Stimulated activated CD8-positive, alpha-beta memory T cell treated with anti-CD3 and anti-CD28 coated beads, Interleukin-7, amount 100 ng/mL, for 24 hours (primary cell): ENCODE data around the gene ENOX2.
"Not testable (repeated sequence)": the region's sequence is repeated elsewhere in the genome, so short reads cannot be mapped to it uniquely, and the experiment has no call there.

ENCODE experiments used
- DNase-seq: peaks from one replicate; pipeline ENCODE4 v3.0.0-alpha.2; 2020; ENCODE audit warnings: low read depth

Gene ENOX2

GRCh38 chrX:130826249-130826648, 76.8 kb downstream of the ENOX2 start:
- DNase-seq, result no peak

- DNase-seq, result no peak
Measured at GRCh38 chrX:130825525-130825924, 77.5 kb downstream of the ENOX2 start.

GRCh38 chrX:130819367-130819766, 83.6 kb downstream of the ENOX2 start:
- DNase-seq, result not testable (repeated sequence)

- not testable (repeated sequence) for DNase-seq
Measured at GRCh38 chrX:130813932-130814331, 89.1 kb downstream of the ENOX2 start.

- no peak for DNase-seq
Measured at GRCh38 chrX:130810561-130810960, 92.4 kb downstream of the ENOX2 start.

- DNase-seq, result no peak
Measured at GRCh38 chrX:130805903-130806302, 97.1 kb downstream of the ENOX2 start.

- no peak for DNase-seq
Measured at GRCh38 chrX:130803537-130803936, 99.5 kb downstream of the ENOX2 start.

- no peak for DNase-seq
Measured at GRCh38 chrX:130801901-130802300, 101.1 kb downstream of the ENOX2 start.

- DNase-seq, result no peak
Measured at GRCh38 chrX:130799393-130799792, 103.6 kb downstream of the ENOX2 start.

GRCh38 chrX:130793975-130794374, 109.0 kb downstream of the ENOX2 start:
- no peak for DNase-seq

- not testable (repeated sequence) for DNase-seq
Measured at GRCh38 chrX:130791870-130792269, 111.1 kb downstream of the ENOX2 start.

GRCh38 chrX:130789793-130790192, 113.2 kb downstream of the ENOX2 start:
- no peak for DNase-seq

- DNase-seq, result no peak
Measured at GRCh38 chrX:130788786-130789581, 114.0 kb downstream of the ENOX2 start.

GRCh38 chrX:130786030-130786429, 117.0 kb downstream of the ENOX2 start:
- DNase-seq, result no peak

- DNase-seq, result no peak
Measured at GRCh38 chrX:130778773-130779172, 124.2 kb downstream of the ENOX2 start.

GRCh38 chrX:130775849-130776248, 127.2 kb downstream of the ENOX2 start:
- no peak for DNase-seq

- DNase-seq, result no peak
Measured at GRCh38 chrX:130772776-130773143, 130.2 kb downstream of the ENOX2 start.

- DNase-seq, result no peak
Measured at GRCh38 chrX:130772105-130772775, 130.8 kb downstream of the ENOX2 start.

GRCh38 chrX:130771648-130772047, 131.4 kb downstream of the ENOX2 start:
- DNase-seq, result no peak

- no peak for DNase-seq
Measured at GRCh38 chrX:130771230-130771629, 131.8 kb downstream of the ENOX2 start.

- no peak for DNase-seq
Measured at GRCh38 chrX:130770615-130771014, 132.4 kb downstream of the ENOX2 start.

GRCh38 chrX:130769835-130770234, 133.2 kb downstream of the ENOX2 start:
- no peak for DNase-seq

- DNase-seq, result no peak
Measured at GRCh38 chrX:130758072-130758471, 144.9 kb downstream of the ENOX2 start.

GRCh38 chrX:130756233-130756632, 146.8 kb downstream of the ENOX2 start:
- DNase-seq, result no peak
